ENCODE results near the gene CDK6.
A peak's percentile ranks its signal among the peaks of the same experiment; 100 is the strongest.

The CDK6 gene

DNA sequence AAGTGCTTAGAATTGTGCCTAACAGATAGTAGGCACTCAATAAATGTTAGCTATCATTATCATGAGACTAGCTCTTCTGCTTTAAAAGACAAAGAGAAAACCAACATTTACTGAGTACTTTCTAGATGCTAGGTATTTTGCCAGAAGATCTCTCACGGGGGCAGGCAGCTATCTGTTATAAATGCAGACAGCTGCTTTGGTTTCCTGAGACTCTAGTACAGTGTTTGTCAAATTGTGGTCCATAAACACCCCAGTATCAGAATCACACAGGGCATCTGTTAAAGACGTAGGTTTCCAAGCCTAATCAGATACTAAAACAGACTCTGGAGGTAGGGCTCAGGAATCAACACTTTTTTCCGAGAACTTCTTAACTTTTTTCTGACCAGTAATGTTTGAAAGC, 260.1 kb downstream of the CDK6 start:
- CTCF ChIA-PET = interaction anchor here (0.6 to 1.6 kb wide), 3 partner anchors 13 to 687 kb away, joined by 3 to 4 read pairs (median 4); no protein-coding TSS in a partner anchor
- 90% methylated on average over 3 of the region's 3 CpGs for WGBS (ENCODE audit: insufficient coverage)
- H3K4me3 ChIP-seq (ENCODE audit: control insufficient read depth in 1 of 7, extremely low read depth in 1 of 7, insufficient read depth in 4 of 7, low read depth in 2 of 7, low read length in 6 of 7) = no peak overlapping the region
- H3K4me1 ChIP-seq (ENCODE audit: control extremely low read depth in 1 of 4, control insufficient read depth in 4 of 4, insufficient read depth in 4 of 4, low read length in 3 of 4) = no peaks in the 10 kb centered on the region
- no peak overlapping the region for H3K27ac ChIP-seq (ENCODE audit: insufficient read depth in 1 of 2, low read depth in 1 of 2, low read length in 2 of 2, poor library complexity in 1 of 2, severe bottlenecking in 2 of 2)
- H3K36me3 ChIP-seq (ENCODE audit: control insufficient read depth in 4 of 4, insufficient read depth in 4 of 4, low read length in 3 of 4) = peaks cover 15 to 77% (median 49%) of the 10 kb centered on the region in 4 experiments
- POLR2A ChIA-PET = no interaction called here
- no peaks in the 10 kb centered on the region for H3K9me3 ChIP-seq (ENCODE audit: control extremely low read depth in 1 of 5, control insufficient read depth in 4 of 5, insufficient read depth in 2 of 5, low read depth in 1 of 5, low read length in 4 of 5)
- DNase-seq = peak in 1 of 3 donors; percentile 26
- no peaks in the 10 kb centered on the region for H3K27me3 ChIP-seq (replicated peaks in 2 of 5; ENCODE audit: control insufficient read depth in 4 of 5, insufficient read depth in 5 of 5, low read length in 4 of 5)

DNA sequence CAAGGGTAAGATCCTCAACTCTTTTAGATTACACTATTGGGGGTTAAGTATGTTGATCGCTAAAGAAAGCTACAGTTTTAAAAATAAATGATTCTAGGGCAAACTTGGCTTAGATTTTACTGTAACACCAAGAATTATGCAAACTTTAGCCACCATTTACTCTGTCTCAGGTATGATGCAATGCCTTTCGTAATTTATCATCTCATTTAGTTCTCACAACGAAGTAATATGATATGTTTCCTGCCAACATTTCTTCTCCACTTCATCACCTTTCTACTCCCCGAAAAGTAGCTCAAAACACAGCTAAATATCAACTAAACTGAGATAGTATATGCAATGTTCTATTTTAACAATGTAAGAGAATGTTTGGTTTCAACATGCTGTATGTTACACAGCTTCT, 267.2 kb downstream of the CDK6 start:
- DNase-seq = no peak
- Histone ChIP-seq H3K4me3 (ENCODE audit: control insufficient read depth in 1 of 7, extremely low read depth in 1 of 7, insufficient read depth in 4 of 7, low read depth in 2 of 7, low read length in 6 of 7) (no peak overlapping the region), H3K4me1 (ENCODE audit: control extremely low read depth in 1 of 4, control insufficient read depth in 4 of 4, insufficient read depth in 4 of 4, low read length in 3 of 4) (no peaks in the 10 kb centered on the region), H3K9me3 (ENCODE audit: control extremely low read depth in 1 of 5, control insufficient read depth in 4 of 5, insufficient read depth in 2 of 5, low read depth in 1 of 5, low read length in 4 of 5) (no peaks in the 10 kb centered on the region), H3K27me3 (replicated peaks in 2 of 5; ENCODE audit: control insufficient read depth in 4 of 5, insufficient read depth in 5 of 5, low read length in 4 of 5) (no peaks in the 10 kb centered on the region), H3K36me3 (ENCODE audit: control insufficient read depth in 4 of 4, insufficient read depth in 4 of 4, low read length in 3 of 4) (peaks cover 20 to 71% (median 42%) of the 10 kb centered on the region in 4 experiments), H3K27ac (ENCODE audit: insufficient read depth in 1 of 2, low read depth in 1 of 2, low read length in 2 of 2, poor library complexity in 1 of 2, severe bottlenecking in 2 of 2) (no peak overlapping the region)
- ChIA-PET POLR2A (no interaction called here), CTCF (interaction anchor here (1.0 to 1.7 kb wide), 2 partner anchors 11 to 12 kb away, joined by 4 to 6 read pairs; no protein-coding TSS in a partner anchor)
- WGBS (ENCODE audit: insufficient coverage) = 100% methylated on average over 1 of the region's 4 CpGs

DNA sequence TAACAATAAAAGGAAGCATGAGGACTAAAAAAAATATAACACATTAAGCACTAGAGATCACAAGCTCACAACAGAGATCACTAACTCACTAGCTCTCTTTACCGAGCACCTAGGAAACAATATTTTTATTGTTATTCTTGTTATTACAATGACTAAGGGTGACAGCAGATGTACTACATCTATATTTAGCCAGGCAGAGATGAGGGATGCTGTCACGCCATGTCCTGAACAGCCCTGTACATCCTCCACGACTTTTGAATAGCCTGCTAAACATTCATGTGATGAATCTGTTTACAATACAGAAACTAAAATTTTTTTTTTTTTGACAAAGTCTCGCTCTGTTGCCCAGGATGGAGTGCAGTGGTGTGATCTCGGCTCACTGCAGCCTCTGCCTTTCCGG, 268.9 kb downstream of the CDK6 start:
- Histone ChIP-seq H3K9me3 (ENCODE audit: control extremely low read depth in 1 of 5, control insufficient read depth in 4 of 5, insufficient read depth in 2 of 5, low read depth in 1 of 5, low read length in 4 of 5) (no peaks in the 10 kb centered on the region), H3K36me3 (ENCODE audit: control insufficient read depth in 4 of 4, insufficient read depth in 4 of 4, low read length in 3 of 4) (peaks cover 26 to 75% (median 49%) of the 10 kb centered on the region in 4 experiments), H3K4me3 (ENCODE audit: control insufficient read depth in 1 of 7, extremely low read depth in 1 of 7, insufficient read depth in 4 of 7, low read depth in 2 of 7, low read length in 6 of 7) (no peak overlapping the region), H3K4me1 (ENCODE audit: control extremely low read depth in 1 of 4, control insufficient read depth in 4 of 4, insufficient read depth in 4 of 4, low read length in 3 of 4) (no peaks in the 10 kb centered on the region), H3K27me3 (replicated peaks in 2 of 5; ENCODE audit: control insufficient read depth in 4 of 5, insufficient read depth in 5 of 5, low read length in 4 of 5) (no peaks in the 10 kb centered on the region), H3K27ac (ENCODE audit: insufficient read depth in 1 of 2, low read depth in 1 of 2, low read length in 2 of 2, poor library complexity in 1 of 2, severe bottlenecking in 2 of 2) (no peak overlapping the region)
- no peak for DNase-seq
- CTCF ChIA-PET = interaction anchor here (0.7 kb wide), 1 partner anchor 10 kb away, joined by 3 read pairs; no protein-coding TSS in a partner anchor
- POLR2A ChIA-PET = no interaction called here
- WGBS (ENCODE audit: insufficient coverage) = 96% methylated on average over 4 of the region's 6 CpGs

GRCh38 chr7:92563345-92563744, 273.0 kb downstream of the CDK6 start:
- Histone ChIP-seq H3K36me3 (ENCODE audit: control insufficient read depth in 4 of 4, insufficient read depth in 4 of 4, low read length in 3 of 4) (peaks cover 12 to 58% (median 33%) of the 10 kb centered on the region in 4 experiments), H3K9me3 (ENCODE audit: control extremely low read depth in 1 of 5, control insufficient read depth in 4 of 5, insufficient read depth in 2 of 5, low read depth in 1 of 5, low read length in 4 of 5) (no peaks in the 10 kb centered on the region), H3K27ac (ENCODE audit: insufficient read depth in 1 of 2, low read depth in 1 of 2, low read length in 2 of 2, poor library complexity in 1 of 2, severe bottlenecking in 2 of 2) (no peak overlapping the region), H3K4me3 (ENCODE audit: control insufficient read depth in 1 of 7, extremely low read depth in 1 of 7, insufficient read depth in 4 of 7, low read depth in 2 of 7, low read length in 6 of 7) (no peak overlapping the region), H3K4me1 (ENCODE audit: control extremely low read depth in 1 of 4, control insufficient read depth in 4 of 4, insufficient read depth in 4 of 4, low read length in 3 of 4) (no peaks in the 10 kb centered on the region), H3K27me3 (replicated peaks in 2 of 5; ENCODE audit: control insufficient read depth in 4 of 5, insufficient read depth in 5 of 5, low read length in 4 of 5) (no peaks in the 10 kb centered on the region)
- DNase-seq = no peak
- CTCF ChIA-PET = interaction anchor here (0.6 to 1.1 kb wide), 4 partner anchors 10 to 27 kb away, joined by 3 to 4 read pairs (median 3); partner anchors contain the start of gene FAM133B
- WGBS (ENCODE audit: insufficient coverage) = 92% methylated on average over 2 of the region's 2 CpGs
- POLR2A ChIA-PET = interaction anchor here (0.5 kb wide), 1 partner anchor 14 kb away, joined by 3 read pairs; no protein-coding TSS in a partner anchor

- Histone ChIP-seq H3K9me3 (ENCODE audit: control extremely low read depth in 1 of 5, control insufficient read depth in 4 of 5, insufficient read depth in 2 of 5, low read depth in 1 of 5, low read length in 4 of 5) (no peaks in the 10 kb centered on the region), H3K27ac (ENCODE audit: insufficient read depth in 1 of 2, low read depth in 1 of 2, low read length in 2 of 2, poor library complexity in 1 of 2, severe bottlenecking in 2 of 2) (no peak overlapping the region), H3K4me1 (ENCODE audit: control extremely low read depth in 1 of 4, control insufficient read depth in 4 of 4, insufficient read depth in 4 of 4, low read length in 3 of 4) (no peaks in the 10 kb centered on the region), H3K27me3 (replicated peaks in 2 of 5; ENCODE audit: control insufficient read depth in 4 of 5, insufficient read depth in 5 of 5, low read length in 4 of 5) (no peaks in the 10 kb centered on the region), H3K36me3 (ENCODE audit: control insufficient read depth in 4 of 4, insufficient read depth in 4 of 4, low read length in 3 of 4) (peaks cover 10 to 39% (median 19%) of the 10 kb centered on the region in 4 experiments), H3K4me3 (ENCODE audit: control insufficient read depth in 1 of 7, extremely low read depth in 1 of 7, insufficient read depth in 4 of 7, low read depth in 2 of 7, low read length in 6 of 7) (no peak overlapping the region)
- ChIA-PET CTCF (no interaction called here), POLR2A (no interaction called here)
- DNase-seq = peak in 1 of 3 donors; percentile 4
These were observed 275.8 kb downstream of the CDK6 start for GRCh38 chr7:92560602-92561001.

DNA sequence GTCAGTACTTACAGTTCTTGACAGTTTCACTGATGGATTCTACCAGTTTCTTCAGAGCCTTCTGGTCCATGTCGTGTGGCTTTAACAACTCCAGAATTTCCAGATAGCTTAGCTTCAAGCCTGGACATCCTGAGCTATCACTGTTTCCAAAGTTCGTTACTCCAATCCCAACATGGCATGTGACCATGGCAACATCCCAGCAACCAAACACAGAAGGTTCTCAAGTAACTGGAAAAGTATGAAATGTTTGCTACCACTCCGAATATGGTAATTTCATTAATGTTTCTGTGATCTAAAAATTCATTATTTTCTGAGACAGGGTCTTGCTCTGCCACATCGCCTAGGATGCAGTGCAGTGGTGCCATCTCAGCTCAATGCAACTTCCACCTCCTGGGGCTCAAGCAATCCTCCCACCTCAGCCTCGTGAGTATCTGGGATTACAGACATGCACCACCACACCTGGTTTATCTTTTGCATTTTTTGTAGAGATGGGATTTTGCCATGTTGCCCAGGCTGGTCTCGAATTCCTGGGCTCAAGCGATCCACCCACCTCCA, 278.5 kb downstream of the CDK6 start:
- Histone ChIP-seq H3K36me3 (ENCODE audit: control insufficient read depth in 4 of 4, insufficient read depth in 4 of 4, low read length in 3 of 4) (peaks cover 4 to 19% (median 8%) of the 10 kb centered on the region in 4 experiments), H3K4me3 (ENCODE audit: control insufficient read depth in 1 of 7, extremely low read depth in 1 of 7, insufficient read depth in 4 of 7, low read depth in 2 of 7, low read length in 6 of 7) (no peak overlapping the region), H3K4me1 (ENCODE audit: control extremely low read depth in 1 of 4, control insufficient read depth in 4 of 4, insufficient read depth in 4 of 4, low read length in 3 of 4) (no peaks in the 10 kb centered on the region), H3K9me3 (ENCODE audit: control extremely low read depth in 1 of 5, control insufficient read depth in 4 of 5, insufficient read depth in 2 of 5, low read depth in 1 of 5, low read length in 4 of 5) (no peaks in the 10 kb centered on the region), H3K27ac (ENCODE audit: insufficient read depth in 1 of 2, low read depth in 1 of 2, low read length in 2 of 2, poor library complexity in 1 of 2, severe bottlenecking in 2 of 2) (no peak overlapping the region), H3K27me3 (replicated peaks in 2 of 5; ENCODE audit: control insufficient read depth in 4 of 5, insufficient read depth in 5 of 5, low read length in 4 of 5) (no peaks in the 10 kb centered on the region)
- DNase-seq = no peak
- ChIA-PET POLR2A (no interaction called here), CTCF (interaction anchor here (0.9 kb wide), 1 partner anchor 28 kb away, joined by 3 read pairs; no protein-coding TSS in a partner anchor)
- 90% methylated on average over 3 of the region's 7 CpGs for WGBS (ENCODE audit: insufficient coverage)

DNA sequence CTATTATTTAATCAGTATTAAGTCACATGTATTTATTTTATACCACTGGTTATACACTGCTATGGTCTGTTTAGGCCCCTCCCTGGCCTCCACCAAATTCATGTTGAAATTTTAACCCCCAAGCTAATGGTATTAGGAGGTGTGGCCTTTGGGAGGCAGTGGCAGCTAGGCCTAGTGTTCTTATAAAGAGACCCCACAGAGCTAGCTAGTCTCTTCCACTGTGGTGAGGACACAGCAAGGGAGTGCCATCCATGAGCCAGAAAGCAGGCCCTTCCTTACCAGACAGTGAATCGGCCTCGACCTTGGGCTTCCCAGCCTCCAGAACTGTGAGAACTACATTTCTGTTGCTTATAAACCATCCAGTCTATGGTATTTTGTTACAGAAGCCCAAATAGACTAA, 279.1 kb downstream of the CDK6 start:
- Histone ChIP-seq H3K36me3 (ENCODE audit: control insufficient read depth in 4 of 4, insufficient read depth in 4 of 4, low read length in 3 of 4) (peaks cover 4 to 13% (median 8%) of the 10 kb centered on the region in 4 experiments), H3K9me3 (ENCODE audit: control extremely low read depth in 1 of 5, control insufficient read depth in 4 of 5, insufficient read depth in 2 of 5, low read depth in 1 of 5, low read length in 4 of 5) (no peaks in the 10 kb centered on the region), H3K27me3 (replicated peaks in 2 of 5; ENCODE audit: control insufficient read depth in 4 of 5, insufficient read depth in 5 of 5, low read length in 4 of 5) (no peaks in the 10 kb centered on the region), H3K4me3 (ENCODE audit: control insufficient read depth in 1 of 7, extremely low read depth in 1 of 7, insufficient read depth in 4 of 7, low read depth in 2 of 7, low read length in 6 of 7) (no peak overlapping the region), H3K27ac (ENCODE audit: insufficient read depth in 1 of 2, low read depth in 1 of 2, low read length in 2 of 2, poor library complexity in 1 of 2, severe bottlenecking in 2 of 2) (no peak overlapping the region), H3K4me1 (ENCODE audit: control extremely low read depth in 1 of 4, control insufficient read depth in 4 of 4, insufficient read depth in 4 of 4, low read length in 3 of 4) (no peaks in the 10 kb centered on the region)
- ChIA-PET POLR2A (no interaction called here), CTCF (interaction anchor here (0.9 to 1.3 kb wide), 4 partner anchors 9 to 28 kb away, joined by 3 to 4 read pairs (median 3); no protein-coding TSS in a partner anchor)
- 100% methylated on average over 1 of the region's 2 CpGs for WGBS (ENCODE audit: insufficient coverage)
- no peak for DNase-seq

Measured in common myeloid progenitor, CD34-positive (primary cell).